HepG2 (cell line): Measurements from ENCODE around the gene CELSR3. TPM values are rescaled to one million over a fixed set of nuclear protein-coding genes. Genes with fewer than 3 reads are reported as not detected.

ENCODE experiments used
- ATAC-seq: fragments of 200-7000 bp; cut with Tn5 transposase; 3 replicates; pipeline ENCODE4 v1.9.1; 2020; ENCODE audit warnings: mild to moderate bottlenecking, moderate library complexity
- BruUV-seq: library from RNA; stranded (reverse); fragments of 400-500 nt; replicated peaks from 2 replicates; lab custom pipeline; 2021; lab: Mats Ljungman, UMichigan
- CTCF ChIA-PET: fragments of 300-600 bp; formaldehyde crosslinking; extraction: SDS; loops from one replicate; lab custom pipeline; 2021; ENCODE audit warnings: low total read pairs, inconsistent platforms, low intra/inter-chr PET ratio; lab: Yijun Ruan, JAX
- POLR2A ChIA-PET: fragments of 350-600 bp; sonication (Branson Sonifier 250); formaldehyde crosslinking; loops from one replicate; lab custom pipeline; 2020; ENCODE audit warnings: antibody characterized with exemption, inconsistent platforms; lab: Yijun Ruan, JAX
- DNase-seq: peaks from one replicate; pipeline ENCODE4 v3.0.0-alpha.2; 2015; ENCODE audit warnings: low spot score
- FAIRE-seq: peaks from 3 replicates; lab custom pipeline; 2011; peaks lifted over from hg19 to GRCh38; lab: Jason Lieb, UNC
- H2AFZ ChIP-seq: one replicate; pipeline ENCODE4 v1.6.1; 2011; ENCODE audit warnings: low read length, inconsistent platforms
- H3K27ac ChIP-seq: fragments of 300-600 bp; 3 replicates; pipeline ENCODE4 v1.8.0; 2011; ENCODE audit warnings: mixed run types, mild to moderate bottlenecking, mixed read lengths, low read length, inconsistent platforms; ENCODE audit not compliant: insufficient read depth; ENCODE audit errors: extremely low read length
- H3K27me3 ChIP-seq, 2 experiments: fragments of 200-600 bp in 1 of 2; 2 replicates in 1 of 2; 3 replicates in 1 of 2; pipeline versions ENCODE4 v1.6.0 to v1.8.0; 2011; ENCODE audit warnings: low read length in 2 of 2, mild to moderate bottlenecking in 2 of 2, moderate library complexity in 2 of 2, inconsistent platforms in 1 of 2; ENCODE audit not compliant: insufficient read depth in 2 of 2, control insufficient read depth in 1 of 2
- H3K36me3 ChIP-seq, 2 experiments: fragments of 200-600 bp in 1 of 2; replicated peaks in 1 of 2; 2 replicates in 1 of 2; 3 replicates in 1 of 2; pipeline versions ENCODE4 v1.5.1 to v1.8.0; 2011; ENCODE audit warnings: low read length in 2 of 2, inconsistent platforms in 1 of 2; ENCODE audit not compliant: insufficient read depth in 2 of 2, control insufficient read depth in 1 of 2
- H3K4me1 ChIP-seq: 2 replicates; pipeline ENCODE4 v1.5.1; 2012; ENCODE audit warnings: low read length, inconsistent platforms; ENCODE audit not compliant: insufficient read depth
- H3K4me2 ChIP-seq: 2 replicates; pipeline ENCODE4 v1.6.0; 2011; ENCODE audit warnings: low read depth, low read length, inconsistent platforms
- H3K4me3 ChIP-seq, 3 experiments: fragments of 200-600 bp in 1 of 3; sonication (generic), shearing (Covaris generic) in 1 of 3; replicated peaks in 1 of 3; 2 replicates each; pipeline ENCODE4 v1.5.1; 2011 to 2016; ENCODE audit warnings: low read length in 3 of 3, inconsistent platforms in 2 of 3, low read depth in 2 of 3, mild to moderate bottlenecking in 2 of 3, control low read depth in 1 of 3, mixed read lengths in 1 of 3; ENCODE audit not compliant: insufficient read depth in 1 of 3
- H3K79me2 ChIP-seq: one replicate; pipeline ENCODE4 v1.6.1; 2011; ENCODE audit warnings: low read length, inconsistent platforms; ENCODE audit not compliant: insufficient read depth
- H3K9ac ChIP-seq: 2 replicates; pipeline ENCODE4 v1.6.0; 2011; ENCODE audit warnings: mild to moderate bottlenecking, low read depth, low read length, inconsistent platforms; ENCODE audit not compliant: insufficient read depth
- H3K9me3 ChIP-seq: 2 replicates; pipeline ENCODE4 v1.5.1; 2012; ENCODE audit warnings: mild to moderate bottlenecking, low read length
- H4K20me1 ChIP-seq: 2 replicates; pipeline ENCODE4 v1.6.0; 2011; ENCODE audit warnings: inconsistent platforms, mild to moderate bottlenecking, low read length, moderate library complexity; ENCODE audit not compliant: insufficient read depth
- AGO2 ChIP-seq: fragments of 200-400 bp; formaldehyde crosslinking; optimal IDR thresholded peaks from 2 replicates; pipeline ENCODE3; 2017; ENCODE audit warnings: mild to moderate bottlenecking, low read depth, low read length, moderate library complexity
- ATRX ChIP-seq: sonication (generic); formaldehyde crosslinking; IDR thresholded peaks from 2 replicates; pipeline ENCODE4 v1.4.0; 2020; ENCODE audit warnings: missing genetic modification reagents, borderline replicate concordance
- BORCS8-MEF2B ChIP-seq: sonication (generic); formaldehyde crosslinking; IDR thresholded peaks from 2 replicates; pipeline ENCODE4 v1.8.0; 2022; ENCODE audit warnings: mild to moderate bottlenecking, missing genetic modification reagents
- CC2D1A ChIP-seq: sonication (generic); formaldehyde crosslinking; IDR thresholded peaks from 2 replicates; pipeline ENCODE4 v1.8.1; 2023; ENCODE audit warnings: mild to moderate bottlenecking, missing genetic modification reagents
- GATA4 ChIP-seq: sonication (generic); IDR thresholded peaks from 2 replicates; pipeline ENCODE4 v1.6.1; 2016; ENCODE audit warnings: antibody characterized with exemption, low read depth, borderline replicate concordance
- MBD4 ChIP-seq: IDR thresholded peaks from 2 replicates; pipeline ENCODE4 v1.6.1; 2012; ENCODE audit warnings: low read length, inconsistent platforms, borderline replicate concordance
- MXD4 ChIP-seq: IDR thresholded peaks from 2 replicates; pipeline ENCODE4 v1.6.1; 2016; ENCODE audit warnings: mild to moderate bottlenecking, missing biosample characterization, missing genetic modification reagents
- POLR2G ChIP-seq: fragments of 200-400 bp; formaldehyde crosslinking; IDR thresholded peaks from 2 replicates; pipeline ENCODE4 v1.6.1; 2018; ENCODE audit warnings: mild to moderate bottlenecking, low read depth, low read length, moderate library complexity
- ZNF275 ChIP-seq: sonication (generic); formaldehyde crosslinking; IDR thresholded peaks from 2 replicates; pipeline ENCODE4 v1.8.0; 2022; ENCODE audit warnings: missing genetic modification reagents, mild to moderate bottlenecking, inconsistent platforms, borderline replicate concordance
- ZNF850 ChIP-seq: sonication (generic); formaldehyde crosslinking; conservative IDR thresholded peaks from 2 replicates; pipeline ENCODE4 v1.9.0; 2021; ENCODE audit warnings: mild to moderate bottlenecking, missing genetic modification reagents
- WGBS: methylation state at CpG from one replicate; pipeline ENCODE4 v1.1.6; 2017; ENCODE audit warnings: low lambda C conversion rate; 5-methylcytosine and 5-hydroxymethylcytosine counted together
- in situ Hi-C: cut with HindIII; loops from 2 replicates; pipeline ENCODE4 v1.10.0; 2017; ENCODE audit warnings: low pct_unique_long_range_greater_than_20kb; ENCODE audit not compliant: extremely low pct_ligation_motif_present
- intact Hi-C: fragments of 100-400 bp; cut with micrococcal nuclease; formaldehyde crosslinking; loops from one replicate; pipeline ENCODE4 v1.10.0; 2022; ENCODE audit not compliant: unreplicated experiment
- polyA plus RNA-seq, 8 experiments: library from polyadenylated mRNA; depleted of rRNA in 3 of 8; stranded (reverse) in 7 of 8; unstranded in 1 of 8; fragments of >200 nt; fragmentation: Illumina TruSeq in 4 of 8; extraction: Trizol in 4 of 8; gene quantifications; 2 replicates each; pipeline versions ENCODE4 v1.2.1 to v1.2.3, GENCODE V29; 2011 to 2016; ENCODE audit warnings: low read depth in 4 of 8, missing spikeins in 1 of 8, mixed read lengths in 1 of 8; ENCODE audit not compliant: insufficient read depth in 1 of 8
- total RNA-seq, 5 experiments: library from RNA; depleted of rRNA; stranded (reverse); fragments of >200 nt; fragmentation: Illumina TruSeq; extraction: Trizol; gene quantifications; 2 replicates each; pipeline ENCODE4 v1.2.3, GENCODE V29; 2016; ENCODE audit warnings: low read depth in 1 of 5

The CELSR3 gene
- total and polyA plus RNA-seq, 2 of the 13 experiments (the other 11 are each of a cell fraction or from before 2014, with no cell fraction given) = 5.4 to 6.7 TPM

- Histone ChIP-seq H3K4me3 (no peak overlapping the region), H3K27ac (no peak overlapping the region), H2AFZ (no peak overlapping the region), H4K20me1 (peaks cover 51% of the 10 kb centered on the region), H3K4me1 (peaks cover 12% of the 10 kb centered on the region), H3K79me2 (peaks cover 47% of the 10 kb centered on the region), H3K4me2 (no peak overlapping the region), H3K36me3 (peaks cover 30 to 66% of the 10 kb centered on the region in 2 experiments), H3K9ac (no peak overlapping the region), H3K9me3 (no peaks in the 10 kb centered on the region), H3K27me3 (no peaks in the 10 kb centered on the region)
- no peak for DNase-seq
- no peak for FAIRE-seq
- WGBS = 91% methylated on average over 5 of the region's 5 CpGs
- no peak for TF ChIP-seq GATA4
- no peak for TF ChIP-seq CC2D1A
- TF ChIP-seq ZNF275 (CRISPR knock-in tag) = no peak
- peak; percentile 9; the same call in 1 of the 2 replicates for TF ChIP-seq POLR2G
- TF ChIP-seq ZNF850 (CRISPR knock-in tag) = no peak
- TF ChIP-seq MBD4 = no peak
- TF ChIP-seq MXD4 = no peak
- in situ Hi-C loops (no loop called here), intact Hi-C loops (no loop called here)
- no TSS peak for BruUV-seq
- peak; percentile 31; the same call in 1 of the 3 replicates for ATAC-seq
- CTCF ChIA-PET = no interaction called here
- POLR2A ChIA-PET = interaction anchor here (0.9 to 2.0 kb wide), 2 partner anchors 44 to 152 kb away, joined by 3 to 7 read pairs; partner anchors contain the start of gene PRKAR2A
These were observed 33.5 kb upstream of the CELSR3 start for GRCh38 chr3:48696156-48696555.

GRCh38 chr3:48695393-48695753 is 32.7 kb upstream of the CELSR3 start:
- H3K4me3 ChIP-seq = no peak overlapping the region
- no peak for DNase-seq
- BruUV-seq = no TSS peak
- no peak overlapping the region for H2AFZ ChIP-seq
- no peak for FAIRE-seq
- peaks cover 30 to 67% of the 10 kb centered on the region in 2 experiments for H3K36me3 ChIP-seq
- no peak overlapping the region for H3K27ac ChIP-seq
- H3K27me3 ChIP-seq = no peaks in the 10 kb centered on the region
- H3K4me1 ChIP-seq = peaks cover 12% of the 10 kb centered on the region
- peaks cover 43% of the 10 kb centered on the region for H4K20me1 ChIP-seq
- in situ Hi-C loops = no loop called here
- H3K79me2 ChIP-seq = peaks cover 41% of the 10 kb centered on the region
- WGBS = 98% methylated on average over 9 of the region's 9 CpGs
- intact Hi-C loops = no loop called here
- no peak for TF ChIP-seq ATRX (CRISPR knock-in tag)
- no peak for TF ChIP-seq BORCS8-MEF2B (CRISPR knock-in tag)
- peak; percentile 13 for TF ChIP-seq AGO2
- TF ChIP-seq, all 625 proteins: peak for 1
- POLR2A ChIA-PET = no interaction called here
- no peak for ATAC-seq
- Histone ChIP-seq H3K9me3 (no peaks in the 10 kb centered on the region), H3K9ac (no peak overlapping the region), H3K4me2 (no peak overlapping the region)
- CTCF ChIA-PET = no interaction called here
